WTC11 (cell line): ENCODE results near the gene IRS1.

ENCODE experiments used
- CBFB ChIP-seq: sonication (generic); formaldehyde crosslinking; IDR thresholded peaks from 2 replicates; pipeline ENCODE4 v1.8.1; 2022; ENCODE audit warnings: mild to moderate bottlenecking, low read depth, missing genetic modification reagents
- CTCF ChIP-seq: fragments of 200-600 bp; IDR thresholded peaks from 2 replicates; pipeline ENCODE4 v1.8.0; 2022; ENCODE audit warnings: antibody characterized with exemption
- E2F1 ChIP-seq: sonication (generic); formaldehyde crosslinking; IDR thresholded peaks from 2 replicates; pipeline ENCODE4 v1.8.0; 2022; ENCODE audit warnings: mild to moderate bottlenecking, missing genetic modification reagents
- ESRRA ChIP-seq: sonication (generic); formaldehyde crosslinking; IDR thresholded peaks from 2 replicates; pipeline ENCODE4 v1.8.1; 2022; ENCODE audit warnings: mild to moderate bottlenecking, missing genetic modification reagents, borderline replicate concordance
- FOXJ3 ChIP-seq: sonication (generic); formaldehyde crosslinking; IDR thresholded peaks from 2 replicates; pipeline ENCODE4 v1.9.0; 2021; ENCODE audit warnings: missing genetic modification reagents, mild to moderate bottlenecking, borderline replicate concordance
- GRHL2 ChIP-seq: fragments of 250-450 bp; sonication (Bioruptor Pico); IDR thresholded peaks from 2 replicates; pipeline ENCODE4 v1.8.0; 2022; ENCODE audit warnings: mild to moderate bottlenecking, moderate library complexity; ENCODE audit not compliant: insufficient replicate concordance, severe bottlenecking
- MAX ChIP-seq: sonication (generic); formaldehyde crosslinking; IDR thresholded peaks from 2 replicates; pipeline ENCODE4 v1.8.0; 2022; ENCODE audit warnings: mild to moderate bottlenecking, missing genetic modification reagents
- RORB ChIP-seq: fragments of 250-450 bp; sonication (Bioruptor Pico); IDR thresholded peaks from 2 replicates; pipeline ENCODE4 v1.9.0; 2021; ENCODE audit warnings: mild to moderate bottlenecking
- SP1 ChIP-seq: sonication (generic); formaldehyde crosslinking; conservative IDR thresholded peaks from 2 replicates; pipeline ENCODE4 v1.8.1; 2022; ENCODE audit warnings: missing genetic modification reagents
- TCF7 ChIP-seq: sonication (generic); formaldehyde crosslinking; IDR thresholded peaks from 2 replicates; pipeline ENCODE4 v1.8.0; 2022; ENCODE audit warnings: mild to moderate bottlenecking, low read depth, missing genetic modification reagents, moderate library complexity
- TP53 ChIP-seq: sonication (generic); formaldehyde crosslinking; IDR thresholded peaks from 2 replicates; pipeline ENCODE4 v1.8.1; 2023; ENCODE audit warnings: mild to moderate bottlenecking, missing genetic modification reagents
- ZBTB21 ChIP-seq: sonication (generic); formaldehyde crosslinking; IDR thresholded peaks from 2 replicates; pipeline ENCODE4 v1.8.1; 2023; ENCODE audit warnings: mild to moderate bottlenecking, missing genetic modification reagents, borderline replicate concordance
- ZNF121 ChIP-seq: sonication (generic); formaldehyde crosslinking; IDR thresholded peaks from 2 replicates; pipeline ENCODE4 v1.8.0; 2023; ENCODE audit warnings: missing genetic modification reagents
- ZNF416 ChIP-seq: fragments of 250-450 bp; sonication (Bioruptor Pico); IDR thresholded peaks from 2 replicates; pipeline ENCODE4 v1.9.0; 2021; ENCODE audit warnings: mild to moderate bottlenecking, inconsistent platforms

- TF ChIP-seq RORB (CRISPR knock-in tag) = no peak
- TF ChIP-seq ZNF416 = no peak
- TF ChIP-seq MAX = no peak
- no peak for TF ChIP-seq ZBTB21 (CRISPR knock-in tag)
- no peak for TF ChIP-seq CTCF
- TF ChIP-seq E2F1 (CRISPR knock-in tag) = no peak
- no peak for TF ChIP-seq FOXJ3 (CRISPR knock-in tag)
- TF ChIP-seq ESRRA (CRISPR knock-in tag) = no peak
- TF ChIP-seq GRHL2 (CRISPR knock-in tag) = no peak
- no peak for TF ChIP-seq ZNF121 (CRISPR knock-in tag)
- no peak for TF ChIP-seq TCF7
- no peak for TF ChIP-seq CBFB (CRISPR knock-in tag)
- TF ChIP-seq TP53 (CRISPR knock-in tag) = no peak
- no peak for TF ChIP-seq SP1 (CRISPR knock-in tag)
These were observed 36.3 kb downstream of the IRS1 start for GRCh38 chr2:226763320-226763719.
